ENCODE measurements around the gene ARL4A.
"Not testable (repeated sequence)": the region's sequence is repeated elsewhere in the genome, so short reads cannot be mapped to it uniquely, and the experiment has no call there.

The ARL4A gene

GRCh38 chr7:12689451-12689850, 2.0 kb downstream of the ARL4A start:
- TF ChIP-seq, protein P1, sequence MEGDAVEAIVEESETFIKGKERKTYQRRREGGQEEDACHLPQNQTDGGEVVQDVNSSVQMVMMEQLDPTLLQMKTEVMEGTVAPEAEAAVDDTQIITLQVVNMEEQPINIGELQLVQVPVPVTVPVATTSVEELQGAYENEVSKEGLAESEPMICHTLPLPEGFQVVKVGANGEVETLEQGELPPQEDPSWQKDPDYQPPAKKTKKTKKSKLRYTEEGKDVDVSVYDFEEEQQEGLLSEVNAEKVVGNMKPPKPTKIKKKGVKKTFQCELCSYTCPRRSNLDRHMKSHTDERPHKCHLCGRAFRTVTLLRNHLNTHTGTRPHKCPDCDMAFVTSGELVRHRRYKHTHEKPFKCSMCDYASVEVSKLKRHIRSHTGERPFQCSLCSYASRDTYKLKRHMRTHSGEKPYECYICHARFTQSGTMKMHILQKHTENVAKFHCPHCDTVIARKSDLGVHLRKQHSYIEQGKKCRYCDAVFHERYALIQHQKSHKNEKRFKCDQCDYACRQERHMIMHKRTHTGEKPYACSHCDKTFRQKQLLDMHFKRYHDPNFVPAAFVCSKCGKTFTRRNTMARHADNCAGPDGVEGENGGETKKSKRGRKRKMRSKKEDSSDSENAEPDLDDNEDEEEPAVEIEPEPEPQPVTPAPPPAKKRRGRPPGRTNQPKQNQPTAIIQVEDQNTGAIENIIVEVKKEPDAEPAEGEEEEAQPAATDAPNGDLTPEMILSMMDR (IDR thresholded peaks at IDR 0.05; ENCODE audit: low read depth, low read length), result no peak
- Histone ChIP-seq H3K36me3 (peaks cover 4% of the 10 kb centered on the region; the same call in 1 of the 2 replicates), H3K27me3 (ENCODE audit: insufficient read depth, low read depth, severe bottlenecking) (no peaks in the 10 kb centered on the region), H3K4me3 (ENCODE audit: low read depth, low read length) (no peak overlapping the region), H3K9me3 (ENCODE audit: severe bottlenecking) (no peaks in the 10 kb centered on the region), H3K27ac (no peak overlapping the region)
- DNase-seq, result no peak

GRCh38 chr7:12690041-12690878, 2.8 kb downstream of the ARL4A start:
- Histone ChIP-seq H3K27me3 (ENCODE audit: insufficient read depth, low read depth, severe bottlenecking) (no peaks in the 10 kb centered on the region), H3K36me3 (peaks cover 4% of the 10 kb centered on the region; the same call in 1 of the 2 replicates), H3K9me3 (ENCODE audit: severe bottlenecking) (no peaks in the 10 kb centered on the region), H3K27ac (no peak overlapping the region), H3K4me3 (ENCODE audit: low read depth, low read length) (no peak overlapping the region)
- TF ChIP-seq, protein P1 (IDR thresholded peaks at IDR 0.05; ENCODE audit: low read depth, low read length), result no peak
- no peak for DNase-seq

DNA sequence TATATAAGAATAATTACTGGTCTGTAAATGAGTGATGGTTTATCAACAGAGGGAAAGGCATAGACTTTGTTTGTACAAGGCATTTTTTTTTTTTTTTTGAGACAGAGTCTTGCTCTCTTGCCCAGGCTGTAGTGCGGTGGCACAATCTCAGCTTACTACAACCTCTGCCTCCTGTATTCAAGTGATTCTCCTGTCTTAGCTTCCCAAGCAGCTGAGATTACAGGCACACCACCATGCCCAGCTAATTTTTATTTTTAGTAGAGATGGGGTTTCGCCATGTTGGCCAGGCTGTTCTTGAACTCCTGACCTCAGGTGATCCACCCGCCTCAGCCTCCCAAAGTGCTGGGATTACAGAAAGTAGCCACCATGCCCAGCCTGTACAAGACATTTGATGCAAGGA, 4.0 kb downstream of the ARL4A start:
- not testable (repeated sequence) for H3K27ac ChIP-seq; H3K4me3 ChIP-seq (ENCODE audit: low read depth, low read length); H3K36me3 ChIP-seq; H3K9me3 ChIP-seq (ENCODE audit: severe bottlenecking); DNase-seq; H3K27me3 ChIP-seq (ENCODE audit: insufficient read depth, low read depth, severe bottlenecking)

- Histone ChIP-seq H3K27me3 (ENCODE audit: insufficient read depth, low read depth, severe bottlenecking) (no peaks in the 10 kb centered on the region), H3K9me3 (ENCODE audit: severe bottlenecking) (no peaks in the 10 kb centered on the region), H3K4me3 (ENCODE audit: low read depth, low read length) (no peak overlapping the region), H3K27ac (no peak overlapping the region), H3K36me3 (peaks cover 1% of the 10 kb centered on the region; the same call in 1 of the 2 replicates)
- DNase-seq, result no peak
- TF ChIP-seq, protein P1 (IDR thresholded peaks at IDR 0.05; ENCODE audit: low read depth, low read length), result no peak
Measured at GRCh38 chr7:12692035-12692434, 4.6 kb downstream of the ARL4A start.

- no peak overlapping the region for H3K27ac ChIP-seq
- H3K4me3 ChIP-seq (ENCODE audit: low read depth, low read length), result no peak overlapping the region
- no peaks in the 10 kb centered on the region for H3K9me3 ChIP-seq (ENCODE audit: severe bottlenecking)
- DNase-seq, result no peak
- H3K27me3 ChIP-seq (ENCODE audit: insufficient read depth, low read depth, severe bottlenecking), result no peaks in the 10 kb centered on the region
- H3K36me3 ChIP-seq, result no peaks in the 10 kb centered on the region
- TF ChIP-seq, protein P1 (IDR thresholded peaks at IDR 0.05; ENCODE audit: low read depth, low read length), result no peak
Measured at GRCh38 chr7:12692479-12693259, 5.2 kb downstream of the ARL4A start.

DNA sequence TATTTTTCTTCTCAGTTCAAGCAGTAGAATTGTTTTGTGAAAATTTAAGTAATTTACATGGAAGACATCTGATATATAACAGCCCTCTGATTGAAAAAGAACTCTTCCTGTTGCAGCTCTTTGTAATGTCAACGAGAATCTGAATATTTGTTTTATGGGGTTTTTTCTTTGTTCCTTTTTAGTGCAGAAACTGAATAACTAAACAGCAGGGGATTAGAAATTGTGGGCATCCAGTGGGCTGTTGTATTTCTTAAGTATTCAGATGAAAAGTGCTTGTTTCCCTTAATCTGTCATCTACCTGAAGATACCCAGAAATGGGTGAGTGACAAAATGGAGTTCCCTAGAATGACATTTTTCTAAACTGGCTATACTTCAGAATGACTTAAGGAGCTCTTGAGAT, 7.4 kb downstream of the ARL4A start:
- no peaks in the 10 kb centered on the region for H3K9me3 ChIP-seq (ENCODE audit: severe bottlenecking)
- no peak for DNase-seq
- no peak overlapping the region for H3K27ac ChIP-seq
- TF ChIP-seq, protein P1 (IDR thresholded peaks at IDR 0.05; ENCODE audit: low read depth, low read length), result no peak
- no peak overlapping the region for H3K4me3 ChIP-seq (ENCODE audit: low read depth, low read length)
- H3K27me3 ChIP-seq (ENCODE audit: insufficient read depth, low read depth, severe bottlenecking), result no peaks in the 10 kb centered on the region
- H3K36me3 ChIP-seq, result no peaks in the 10 kb centered on the region
